GM23338 (cell line): ENCODE data around the gene FAN1. TPM values are rescaled to one million over a fixed set of nuclear protein-coding genes. Genes with fewer than 3 reads are reported as not detected.

ENCODE experiments used
- ATAC-seq: fragments of 200-7000 bp; cut with Tn5 transposase; 3 replicates; pipeline ENCODE4 v1.9.1; 2020
- DNase-seq: peaks from one replicate; pipeline ENCODE4 v3.0.0-alpha.2; 2015; ENCODE audit warnings: low spot score
- H2AFZ ChIP-seq: fragments of 200-600 bp; sonication (generic); 2 replicates; pipeline ENCODE4 v1.8.0; 2016; ENCODE audit warnings: antibody characterized with exemption, mild to moderate bottlenecking, moderate library complexity
- H3F3A ChIP-seq: fragments of 200-600 bp; sonication (generic); replicated peaks from 2 replicates; pipeline ENCODE4 v1.8.0; 2017; ENCODE audit warnings: antibody characterized with exemption, mixed run types, low read depth
- H3K27ac ChIP-seq: fragments of 200-600 bp; sonication (generic); 2 replicates; pipeline ENCODE4 v1.6.1; 2016; ENCODE audit warnings: low read depth
- H3K27me3 ChIP-seq: fragments of 200-600 bp; sonication (generic); 2 replicates; pipeline ENCODE4 v1.8.0; 2016; ENCODE audit warnings: mild to moderate bottlenecking, mixed run types, moderate library complexity; ENCODE audit not compliant: insufficient read depth
- H3K36me3 ChIP-seq: fragments of 200-600 bp; sonication (generic); 2 replicates; pipeline ENCODE4 v1.8.0; 2016; ENCODE audit warnings: mild to moderate bottlenecking; ENCODE audit not compliant: insufficient read depth
- H3K4me1 ChIP-seq: fragments of 200-600 bp; sonication (generic); 2 replicates; pipeline ENCODE4 v1.8.0; 2016; ENCODE audit warnings: mild to moderate bottlenecking, moderate library complexity; ENCODE audit not compliant: insufficient read depth
- H3K4me2 ChIP-seq: fragments of 200-600 bp; sonication (generic); 2 replicates; pipeline ENCODE4 v1.7.1; 2017; ENCODE audit warnings: mixed run types
- H3K4me3 ChIP-seq: fragments of 200-600 bp; sonication (generic); 2 replicates; pipeline ENCODE4 v1.6.1; 2016; ENCODE audit warnings: mixed run types
- H3K79me2 ChIP-seq: fragments of 200-600 bp; sonication (generic); replicated peaks from 2 replicates; pipeline ENCODE4 v1.8.0; 2017; ENCODE audit warnings: mild to moderate bottlenecking; ENCODE audit not compliant: insufficient read depth
- H3K9me2 ChIP-seq: fragments of 200-600 bp; sonication (generic); 2 replicates; pipeline ENCODE4 v1.8.0; 2017; ENCODE audit not compliant: insufficient read depth
- H4K20me1 ChIP-seq: fragments of 200-600 bp; sonication (generic); replicated peaks from 2 replicates; pipeline ENCODE4 v1.8.0; 2017; ENCODE audit warnings: mild to moderate bottlenecking; ENCODE audit not compliant: insufficient read depth
- H3K27ac Mint-ChIP-seq: 2 replicates; pipeline ENCODE4 v1.8.0; 2020; ENCODE audit warnings: inconsistent platforms, mild to moderate bottlenecking, moderate library complexity, mixed read lengths
- H3K27me3 Mint-ChIP-seq: 3 replicates; pipeline ENCODE4 v1.8.0; 2022; ENCODE audit warnings: low read depth, mild to moderate bottlenecking, moderate library complexity, mixed read lengths, inconsistent platforms; ENCODE audit not compliant: insufficient read depth, poor library complexity
- H3K36me3 Mint-ChIP-seq: 3 replicates; pipeline ENCODE4 v1.8.0; 2021; ENCODE audit warnings: low read depth, mild to moderate bottlenecking, inconsistent platforms, moderate library complexity, mixed read lengths
- H3K4me1 Mint-ChIP-seq: 3 replicates; pipeline ENCODE4 v1.8.0; 2020; ENCODE audit warnings: mild to moderate bottlenecking, inconsistent platforms, mixed read lengths
- H3K4me3 Mint-ChIP-seq: 3 replicates; pipeline ENCODE4 v1.8.0; 2021; ENCODE audit warnings: moderate library complexity, mild to moderate bottlenecking, inconsistent platforms, mixed read lengths
- H3K9me3 Mint-ChIP-seq: 3 replicates; pipeline ENCODE4 v1.8.0; 2020; ENCODE audit warnings: moderate library complexity, mild to moderate bottlenecking, inconsistent platforms, mixed read lengths
- EZH2 ChIP-seq: fragments of 200-600 bp; sonication (generic); IDR thresholded peaks from one replicate; pipeline ENCODE4 v1.8.0; 2017; ENCODE audit warnings: antibody characterized with exemption, mild to moderate bottlenecking, low read depth; ENCODE audit not compliant: unreplicated experiment
- EZH2phosphoT487 ChIP-seq: fragments of 200-600 bp; sonication (generic); IDR thresholded peaks from one replicate; pipeline ENCODE4 v1.8.1; 2018; ENCODE audit warnings: antibody characterized with exemption; ENCODE audit not compliant: unreplicated experiment
- NANOG ChIP-seq: IDR thresholded peaks from 2 replicates; pipeline ENCODE4 v1.6.1; 2016; ENCODE audit warnings: antibody characterized with exemption, borderline replicate concordance
- POLR2AphosphoS5 ChIP-seq: IDR thresholded peaks from 2 replicates; pipeline ENCODE4 v1.6.1; 2016; ENCODE audit warnings: antibody characterized with exemption, low read depth
- ZNF114 ChIP-seq: fragments of 250-450 bp; sonication (Bioruptor Pico); IDR thresholded peaks from 2 replicates; pipeline ENCODE4 v1.5.0; 2020; ENCODE audit warnings: mild to moderate bottlenecking, moderate library complexity
- polyA plus RNA-seq: library from polyadenylated mRNA; unstranded; fragments of >200 nt; fragmentation: Nextera tagmentation; extraction: Ambion mirVana; gene quantifications from 2 replicates; pipeline ENCODE4 v1.2.1, GENCODE V29; 2016
- total RNA-seq: library from RNA; depleted of rRNA; stranded (reverse); fragments of >200 nt; shearing (Covaris generic); gene quantifications from 2 replicates; pipeline ENCODE4 v1.2.3, GENCODE V29; 2014
- TF ChIP-seq, protein P1 (sequence below): fragments of 250-450 bp; sonication (Bioruptor Pico); IDR thresholded peaks from 2 replicates; pipeline ENCODE4 v1.5.0; 2020; ENCODE audit warnings: mild to moderate bottlenecking, moderate library complexity
- TF ChIP-seq, protein P2 (sequence below): IDR thresholded peaks from 2 replicates; pipeline ENCODE4 v1.6.1; 2016; ENCODE audit warnings: antibody characterized with exemption

FAN1 gene
- total and polyA plus RNA-seq, 2 experiments from 2014 or later, result 9.1 to 29.2 TPM

DNA sequence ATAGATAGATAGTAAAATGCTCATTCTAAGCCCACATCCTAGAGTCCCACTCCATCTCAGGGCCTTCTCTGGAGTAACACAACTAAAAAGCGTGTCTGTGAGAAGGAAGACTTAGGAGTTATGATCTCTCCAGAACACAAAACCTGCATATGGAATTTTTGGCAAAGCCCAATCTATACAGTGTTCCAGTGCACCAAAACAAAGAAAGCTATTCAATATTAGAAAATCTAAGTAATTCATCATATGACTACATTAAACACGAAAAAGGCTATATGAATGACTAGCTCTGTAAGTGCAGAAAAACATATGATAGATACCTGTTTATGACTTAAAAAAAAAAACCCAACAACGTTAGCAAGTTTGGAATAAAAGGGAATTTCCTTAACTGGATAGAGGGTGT, 60.0 kb downstream of the FAN1 start (continued):
- TF ChIP-seq, protein P1, sequence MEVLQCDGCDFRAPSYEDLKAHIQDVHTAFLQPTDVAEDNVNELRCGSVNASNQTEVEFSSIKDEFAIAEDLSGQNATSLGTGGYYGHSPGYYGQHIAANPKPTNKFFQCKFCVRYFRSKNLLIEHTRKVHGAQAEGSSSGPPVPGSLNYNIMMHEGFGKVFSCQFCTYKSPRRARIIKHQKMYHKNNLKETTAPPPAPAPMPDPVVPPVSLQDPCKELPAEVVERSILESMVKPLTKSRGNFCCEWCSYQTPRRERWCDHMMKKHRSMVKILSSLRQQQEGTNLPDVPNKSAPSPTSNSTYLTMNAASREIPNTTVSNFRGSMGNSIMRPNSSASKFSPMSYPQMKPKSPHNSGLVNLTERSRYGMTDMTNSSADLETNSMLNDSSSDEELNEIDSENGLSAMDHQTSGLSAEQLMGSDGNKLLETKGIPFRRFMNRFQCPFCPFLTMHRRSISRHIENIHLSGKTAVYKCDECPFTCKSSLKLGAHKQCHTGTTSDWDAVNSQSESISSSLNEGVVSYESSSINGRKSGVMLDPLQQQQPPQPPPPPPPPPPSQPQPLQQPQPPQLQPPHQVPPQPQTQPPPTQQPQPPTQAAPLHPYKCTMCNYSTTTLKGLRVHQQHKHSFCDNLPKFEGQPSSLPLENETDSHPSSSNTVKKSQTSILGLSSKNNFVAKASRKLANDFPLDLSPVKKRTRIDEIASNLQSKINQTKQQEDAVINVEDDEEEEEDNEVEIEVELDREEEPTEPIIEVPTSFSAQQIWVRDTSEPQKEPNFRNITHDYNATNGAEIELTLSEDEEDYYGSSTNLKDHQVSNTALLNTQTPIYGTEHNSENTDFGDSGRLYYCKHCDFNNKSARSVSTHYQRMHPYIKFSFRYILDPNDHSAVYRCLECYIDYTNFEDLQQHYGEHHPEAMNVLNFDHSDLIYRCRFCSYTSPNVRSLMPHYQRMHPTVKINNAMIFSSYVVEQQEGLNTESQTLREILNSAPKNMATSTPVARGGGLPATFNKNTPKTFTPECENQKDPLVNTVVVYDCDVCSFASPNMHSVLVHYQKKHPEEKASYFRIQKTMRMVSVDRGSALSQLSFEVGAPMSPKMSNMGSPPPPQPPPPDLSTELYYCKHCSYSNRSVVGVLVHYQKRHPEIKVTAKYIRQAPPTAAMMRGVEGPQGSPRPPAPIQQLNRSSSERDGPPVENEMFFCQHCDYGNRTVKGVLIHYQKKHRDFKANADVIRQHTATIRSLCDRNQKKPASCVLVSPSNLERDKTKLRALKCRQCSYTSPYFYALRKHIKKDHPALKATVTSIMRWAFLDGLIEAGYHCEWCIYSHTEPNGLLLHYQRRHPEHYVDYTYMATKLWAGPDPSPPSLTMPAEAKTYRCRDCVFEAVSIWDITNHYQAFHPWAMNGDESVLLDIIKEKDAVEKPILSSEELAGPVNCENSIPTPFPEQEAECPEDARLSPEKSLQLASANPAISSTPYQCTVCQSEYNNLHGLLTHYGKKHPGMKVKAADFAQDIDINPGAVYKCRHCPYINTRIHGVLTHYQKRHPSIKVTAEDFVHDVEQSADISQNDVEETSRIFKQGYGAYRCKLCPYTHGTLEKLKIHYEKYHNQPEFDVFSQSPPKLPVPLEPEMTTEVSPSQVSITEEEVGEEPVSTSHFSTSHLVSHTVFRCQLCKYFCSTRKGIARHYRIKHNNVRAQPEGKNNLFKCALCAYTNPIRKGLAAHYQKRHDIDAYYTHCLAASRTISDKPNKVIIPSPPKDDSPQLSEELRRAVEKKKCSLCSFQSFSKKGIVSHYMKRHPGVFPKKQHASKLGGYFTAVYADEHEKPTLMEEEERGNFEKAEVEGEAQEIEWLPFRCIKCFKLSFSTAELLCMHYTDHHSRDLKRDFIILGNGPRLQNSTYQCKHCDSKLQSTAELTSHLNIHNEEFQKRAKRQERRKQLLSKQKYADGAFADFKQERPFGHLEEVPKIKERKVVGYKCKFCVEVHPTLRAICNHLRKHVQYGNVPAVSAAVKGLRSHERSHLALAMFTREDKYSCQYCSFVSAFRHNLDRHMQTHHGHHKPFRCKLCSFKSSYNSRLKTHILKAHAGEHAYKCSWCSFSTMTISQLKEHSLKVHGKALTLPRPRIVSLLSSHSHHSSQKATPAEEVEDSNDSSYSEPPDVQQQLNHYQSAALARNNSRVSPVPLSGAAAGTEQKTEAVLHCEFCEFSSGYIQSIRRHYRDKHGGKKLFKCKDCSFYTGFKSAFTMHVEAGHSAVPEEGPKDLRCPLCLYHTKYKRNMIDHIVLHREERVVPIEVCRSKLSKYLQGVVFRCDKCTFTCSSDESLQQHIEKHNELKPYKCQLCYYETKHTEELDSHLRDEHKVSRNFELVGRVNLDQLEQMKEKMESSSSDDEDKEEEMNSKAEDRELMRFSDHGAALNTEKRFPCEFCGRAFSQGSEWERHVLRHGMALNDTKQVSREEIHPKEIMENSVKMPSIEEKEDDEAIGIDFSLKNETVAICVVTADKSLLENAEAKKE (CRISPR knock-in tag), result no peak
- TF ChIP-seq POLR2AphosphoS5, result no peak

DNA sequence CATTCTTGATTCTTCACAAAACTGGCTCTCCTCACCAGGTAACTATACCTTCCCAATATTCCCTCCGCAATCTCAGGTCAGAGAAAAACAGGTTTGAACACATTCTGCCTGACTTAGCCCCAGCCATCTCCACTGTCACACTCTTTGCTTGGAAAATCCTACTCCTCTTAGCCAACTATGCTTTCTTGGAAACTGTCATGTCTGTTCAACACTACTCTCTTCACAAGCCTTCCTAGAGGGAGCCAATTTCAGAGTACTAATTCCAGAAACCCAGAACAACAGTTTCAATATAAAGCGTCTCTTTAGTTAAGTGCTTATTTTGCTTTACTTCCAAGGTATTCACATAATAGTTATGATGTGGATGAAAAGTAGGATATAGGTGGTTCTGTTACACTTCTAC, 66.0 kb downstream of the FAN1 start:
- no peak for ATAC-seq
- peak overlapping the region; percentile 13 for H3K27ac Mint-ChIP-seq

DNA sequence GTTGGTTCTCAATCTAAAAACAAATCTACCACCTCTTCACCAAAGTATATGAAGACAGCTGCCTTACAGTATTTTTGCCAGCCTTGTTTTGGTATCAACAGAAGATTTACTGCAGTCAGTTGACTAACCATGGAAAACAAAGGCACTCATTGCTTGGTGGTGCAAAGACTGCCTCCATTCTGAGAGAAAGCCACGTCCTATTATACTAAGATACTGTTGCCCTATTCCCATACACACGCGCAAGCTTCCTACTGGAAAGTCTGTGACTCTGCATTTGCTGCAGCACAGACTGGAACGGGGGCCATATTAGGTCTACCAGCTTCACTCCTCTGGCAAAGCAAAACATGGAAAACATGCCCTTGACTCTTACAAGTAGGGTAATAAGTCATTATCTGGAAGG, 69.7 kb downstream of the FAN1 start:
- Histone ChIP-seq H3K4me2 (no peak overlapping the region), H4K20me1 (no peaks in the 10 kb centered on the region), H3K27ac (no peak overlapping the region), H2AFZ (no peak overlapping the region), H3K9me2 (no peaks in the 10 kb centered on the region), H3K79me2 (peaks cover 6% of the 10 kb centered on the region), H3K4me3 (no peak overlapping the region), H3K36me3 (no peaks in the 10 kb centered on the region), H3K4me1 (no peaks in the 10 kb centered on the region), H3F3A (no peaks in the 10 kb centered on the region), H3K27me3 (no peaks in the 10 kb centered on the region)
- Mint-ChIP-seq H3K9me3 (no peaks in the 10 kb centered on the region), H3K27me3 (no peaks in the 10 kb centered on the region), H3K27ac (0 out of 2 replicates have a peak overlapping the region, but pooled peaks have one; percentile 39), H3K36me3 (no peaks in the 10 kb centered on the region), H3K4me3 (no peak overlapping the region), H3K4me1 (peaks cover 4% of the 10 kb centered on the region)
- no peak for DNase-seq
- no peak for ATAC-seq
- TF ChIP-seq EZH2 (no peak), EZH2phosphoT487 (no peak), NANOG (no peak)
- TF ChIP-seq, protein P2, sequence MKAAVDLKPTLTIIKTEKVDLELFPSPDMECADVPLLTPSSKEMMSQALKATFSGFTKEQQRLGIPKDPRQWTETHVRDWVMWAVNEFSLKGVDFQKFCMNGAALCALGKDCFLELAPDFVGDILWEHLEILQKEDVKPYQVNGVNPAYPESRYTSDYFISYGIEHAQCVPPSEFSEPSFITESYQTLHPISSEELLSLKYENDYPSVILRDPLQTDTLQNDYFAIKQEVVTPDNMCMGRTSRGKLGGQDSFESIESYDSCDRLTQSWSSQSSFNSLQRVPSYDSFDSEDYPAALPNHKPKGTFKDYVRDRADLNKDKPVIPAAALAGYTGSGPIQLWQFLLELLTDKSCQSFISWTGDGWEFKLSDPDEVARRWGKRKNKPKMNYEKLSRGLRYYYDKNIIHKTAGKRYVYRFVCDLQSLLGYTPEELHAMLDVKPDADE, result no peak

More for the DNA sequence above, 66.0 kb downstream of the FAN1 start:
- Mint-ChIP-seq H3K9me3 (no peaks in the 10 kb centered on the region), H3K4me3 (no peak overlapping the region), H3K4me1 (peaks cover 10% of the 10 kb centered on the region; the same call in 2 of the 3 replicates), H3K27me3 (no peaks in the 10 kb centered on the region), H3K36me3 (no peaks in the 10 kb centered on the region)
- no peak overlapping the region for H3K4me2 ChIP-seq
- no peaks in the 10 kb centered on the region for H4K20me1 ChIP-seq
- no peaks in the 10 kb centered on the region for H3K27me3 ChIP-seq
- no peaks in the 10 kb centered on the region for H3K79me2 ChIP-seq
- H2AFZ ChIP-seq, result no peak overlapping the region
- H3F3A ChIP-seq, result no peaks in the 10 kb centered on the region
- H3K4me1 ChIP-seq, result no peaks in the 10 kb centered on the region
- H3K4me3 ChIP-seq, result no peak overlapping the region
- DNase-seq, result no peak
- no peaks in the 10 kb centered on the region for H3K9me2 ChIP-seq
- H3K36me3 ChIP-seq, result no peaks in the 10 kb centered on the region
- no peak overlapping the region for H3K27ac ChIP-seq
- no peak for TF ChIP-seq ZNF114
